ENCODE measurements around the gene ENTR1.

ENTR1 gene

GRCh38 chr9:136367296-136368145, 42.9 kb downstream of the ENTR1 start:
- no peaks in the 10 kb centered on the region for H3K9me3 ChIP-seq (ENCODE audit: control insufficient read depth in 2 of 2, low read length in 2 of 2)

GRCh38 chr9:136366826-136367225, 43.6 kb downstream of the ENTR1 start:
- H3K27me3 ChIP-seq (ENCODE audit: control insufficient read depth in 1 of 2, insufficient read depth in 2 of 2, low read length in 2 of 2), result peaks cover 0 to 6% of the 10 kb centered on the region in 2 donors

More at GRCh38 chr9:136367296-136368145, 42.9 kb downstream of the ENTR1 start:
- Histone ChIP-seq H3K27ac (ENCODE audit: low read length) (no peak overlapping the region), H3K27me3 (ENCODE audit: control insufficient read depth in 1 of 2, insufficient read depth in 2 of 2, low read length in 2 of 2) (peaks cover 0 to 6% of the 10 kb centered on the region in 2 donors), H3K4me1 (ENCODE audit: control insufficient read depth, insufficient read depth, low read length) (peaks cover 14% of the 10 kb centered on the region), H3K9ac (ENCODE audit: low read length in 2 of 2) (no peak overlapping the region), H3K36me3 (ENCODE audit: control insufficient read depth in 2 of 2, insufficient read depth in 2 of 2, low read length in 2 of 2) (no peaks in the 10 kb centered on the region), H3K4me3 (ENCODE audit: low read length in 2 of 2) (no peak overlapping the region)

GRCh38 chr9:136365775-136366222, 44.6 kb downstream of the ENTR1 start:
- no peak overlapping the region for H3K27ac ChIP-seq (ENCODE audit: low read length)

More at GRCh38 chr9:136366826-136367225, 43.6 kb downstream of the ENTR1 start:
- Histone ChIP-seq H3K27ac (ENCODE audit: low read length) (no peak overlapping the region), H3K4me1 (ENCODE audit: control insufficient read depth, insufficient read depth, low read length) (peaks cover 18% of the 10 kb centered on the region), H3K9ac (ENCODE audit: low read length in 2 of 2) (no peak overlapping the region), H3K36me3 (ENCODE audit: control insufficient read depth in 2 of 2, insufficient read depth in 2 of 2, low read length in 2 of 2) (no peaks in the 10 kb centered on the region), H3K9me3 (ENCODE audit: control insufficient read depth in 2 of 2, low read length in 2 of 2) (no peaks in the 10 kb centered on the region), H3K4me3 (ENCODE audit: low read length in 2 of 2) (no peak overlapping the region)

DNA sequence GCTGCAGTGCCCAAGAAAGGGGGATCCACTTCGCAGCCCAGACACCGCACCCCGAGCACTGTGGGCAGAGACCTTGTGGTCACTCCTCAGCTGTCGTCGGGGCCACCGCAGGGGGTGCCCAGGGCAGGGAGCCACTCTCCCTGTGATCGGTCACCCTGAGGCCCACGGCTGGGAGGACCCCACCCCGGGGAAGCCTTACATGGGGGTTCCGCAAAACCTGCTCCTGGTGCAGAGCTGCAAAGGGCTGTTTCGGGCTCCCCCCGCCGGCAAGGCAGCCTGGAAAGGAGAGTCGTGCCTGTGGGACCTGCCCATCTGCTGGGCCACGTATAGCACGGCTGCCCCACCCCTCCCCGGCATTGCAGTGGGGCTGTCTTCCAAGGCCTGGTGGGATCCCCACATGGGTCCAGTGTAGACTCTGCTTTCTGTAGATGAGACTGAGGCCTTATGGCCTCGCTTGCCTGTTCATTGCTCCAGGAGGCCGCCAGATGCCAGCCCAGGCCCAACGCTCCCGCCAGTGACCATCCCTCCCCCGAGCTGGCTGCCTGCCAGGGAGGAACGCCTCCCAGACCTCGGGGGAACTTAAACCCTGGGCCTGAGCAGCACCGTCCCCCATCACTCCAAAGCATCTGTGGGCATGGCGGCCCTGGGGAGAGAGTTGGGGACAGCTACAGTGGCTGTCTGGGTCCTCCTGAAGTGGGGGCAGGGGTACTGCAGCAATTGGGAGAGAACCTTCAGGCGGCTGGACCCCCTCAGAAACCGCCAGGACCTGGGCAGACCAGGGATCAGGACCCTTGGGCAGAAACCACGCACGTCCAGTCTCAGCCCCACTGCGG, 45.3 kb downstream of the ENTR1 start:
- no peak overlapping the region for H3K9ac ChIP-seq (ENCODE audit: low read length in 2 of 2)
- peaks cover 0 to 6% of the 10 kb centered on the region in 2 donors for H3K27me3 ChIP-seq (ENCODE audit: control insufficient read depth in 1 of 2, insufficient read depth in 2 of 2, low read length in 2 of 2)
- H3K27ac ChIP-seq (ENCODE audit: low read length), result no peak overlapping the region
- no peaks in the 10 kb centered on the region for H3K36me3 ChIP-seq (ENCODE audit: control insufficient read depth in 2 of 2, insufficient read depth in 2 of 2, low read length in 2 of 2)
- H3K4me3 ChIP-seq (ENCODE audit: low read length in 2 of 2), result no peak overlapping the region
- H3K4me1 ChIP-seq (ENCODE audit: control insufficient read depth, insufficient read depth, low read length), result peaks cover 31% of the 10 kb centered on the region
- H3K9me3 ChIP-seq (ENCODE audit: control insufficient read depth in 2 of 2, low read length in 2 of 2), result no peaks in the 10 kb centered on the region

More at GRCh38 chr9:136365775-136366222, 44.6 kb downstream of the ENTR1 start:
- Histone ChIP-seq H3K9ac (ENCODE audit: low read length in 2 of 2) (no peak overlapping the region), H3K4me1 (ENCODE audit: control insufficient read depth, insufficient read depth, low read length) (peaks cover 28% of the 10 kb centered on the region), H3K27me3 (ENCODE audit: control insufficient read depth in 1 of 2, insufficient read depth in 2 of 2, low read length in 2 of 2) (peaks cover 0 to 6% of the 10 kb centered on the region in 2 donors), H3K36me3 (ENCODE audit: control insufficient read depth in 2 of 2, insufficient read depth in 2 of 2, low read length in 2 of 2) (no peaks in the 10 kb centered on the region), H3K4me3 (ENCODE audit: low read length in 2 of 2) (no peak overlapping the region), H3K9me3 (ENCODE audit: control insufficient read depth in 2 of 2, low read length in 2 of 2) (no peaks in the 10 kb centered on the region)

- no peak overlapping the region for H3K9ac ChIP-seq (ENCODE audit: low read length in 2 of 2)
- peaks cover 31% of the 10 kb centered on the region for H3K4me1 ChIP-seq (ENCODE audit: control insufficient read depth, insufficient read depth, low read length)
- H3K27ac ChIP-seq (ENCODE audit: low read length), result no peak overlapping the region
- H3K27me3 ChIP-seq (ENCODE audit: control insufficient read depth in 1 of 2, insufficient read depth in 2 of 2, low read length in 2 of 2), result peaks cover 0 to 6% of the 10 kb centered on the region in 2 donors
- H3K9me3 ChIP-seq (ENCODE audit: control insufficient read depth in 2 of 2, low read length in 2 of 2), result no peaks in the 10 kb centered on the region
- peak overlapping the region in 1 of 2 donors; percentile 82 for H3K4me3 ChIP-seq (ENCODE audit: low read length in 2 of 2)
- H3K36me3 ChIP-seq (ENCODE audit: control insufficient read depth in 2 of 2, insufficient read depth in 2 of 2, low read length in 2 of 2), result no peaks in the 10 kb centered on the region
Measured at GRCh38 chr9:136363949-136364748, 46.3 kb downstream of the ENTR1 start.

DNA sequence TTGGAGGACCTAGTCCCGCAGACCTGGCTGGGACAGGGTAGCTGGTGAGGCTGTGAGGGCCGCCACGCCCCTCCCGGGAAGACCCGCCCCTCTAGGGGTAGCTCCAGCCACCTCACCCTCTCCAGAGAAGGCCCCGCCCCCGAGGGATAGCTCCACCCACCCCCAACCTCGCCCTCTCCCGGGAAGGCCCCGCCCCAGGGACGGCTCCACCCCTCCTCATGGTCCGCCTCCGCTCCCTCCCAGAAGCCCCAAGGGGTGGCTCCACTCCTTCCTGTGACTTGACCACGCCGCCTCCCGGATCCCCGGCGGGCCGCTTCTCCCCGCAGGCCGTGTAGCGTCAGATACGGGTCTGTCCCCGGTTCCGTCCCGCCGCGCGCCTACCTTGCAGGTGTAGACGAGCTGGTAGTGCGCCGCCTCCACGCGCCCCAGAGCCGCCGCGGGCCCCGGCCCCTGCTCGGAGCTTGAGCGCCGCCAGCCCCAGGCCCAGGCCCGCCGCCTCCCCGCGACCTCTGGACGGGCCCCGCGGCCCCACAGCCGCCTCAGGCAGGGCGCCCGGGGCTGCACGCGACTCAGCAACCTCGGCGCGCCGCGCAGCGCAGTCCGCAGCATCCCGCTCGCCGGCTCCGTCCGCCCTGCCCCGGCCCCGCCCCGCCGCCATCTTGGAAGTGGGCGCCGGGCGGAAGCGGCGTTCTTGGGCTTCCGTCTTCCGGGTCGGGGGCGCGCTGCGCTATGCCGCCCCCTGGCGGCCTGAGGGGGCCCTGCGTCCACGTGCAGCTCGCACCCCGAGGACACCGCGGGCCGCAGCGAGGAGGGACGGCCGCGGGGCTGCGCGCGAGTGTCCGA, 47.1 kb downstream of the ENTR1 start, which contains the start of gene DNLZ:
TSS of gene DNLZ (minus strand) at position 639 of the 843 bp plus-strand sequence. CDS start at position 609, 30 bp downstream.
- peaks cover 31% of the 10 kb centered on the region for H3K4me1 ChIP-seq (ENCODE audit: control insufficient read depth, insufficient read depth, low read length)
- H3K9ac ChIP-seq (ENCODE audit: low read length in 2 of 2), result peak within 1 kb of the TSS in 1 of 2 donors; percentile 70
- no peaks in the 10 kb centered on the region for H3K36me3 ChIP-seq (ENCODE audit: control insufficient read depth in 2 of 2, insufficient read depth in 2 of 2, low read length in 2 of 2)
- H3K4me3 ChIP-seq (ENCODE audit: low read length in 2 of 2), result peak within 1 kb of the TSS; percentile 49 to 82
- H3K9me3 ChIP-seq (ENCODE audit: control insufficient read depth in 2 of 2, low read length in 2 of 2), result no peaks in the 10 kb centered on the region
- H3K27me3 ChIP-seq (ENCODE audit: control insufficient read depth in 1 of 2, insufficient read depth in 2 of 2, low read length in 2 of 2), result peaks cover 0 to 6% of the 10 kb centered on the region in 2 donors
- peak within 1 kb of the TSS; percentile 84 for H3K27ac ChIP-seq (ENCODE audit: low read length)

GRCh38 chr9:136362450-136362784, 48.0 kb downstream of the ENTR1 start:
- Histone ChIP-seq H3K36me3 (ENCODE audit: control insufficient read depth in 2 of 2, insufficient read depth in 2 of 2, low read length in 2 of 2) (peaks cover 0 to under 1% of the 10 kb centered on the region in 2 donors), H3K4me3 (ENCODE audit: low read length in 2 of 2) (peak overlapping the region in 1 of 2 donors; percentile 55), H3K27ac (ENCODE audit: low read length) (peak overlapping the region; percentile 84), H3K4me1 (ENCODE audit: control insufficient read depth, insufficient read depth, low read length) (peaks cover 31% of the 10 kb centered on the region), H3K9ac (ENCODE audit: low read length in 2 of 2) (no peak overlapping the region), H3K9me3 (ENCODE audit: control insufficient read depth in 2 of 2, low read length in 2 of 2) (no peaks in the 10 kb centered on the region), H3K27me3 (ENCODE audit: control insufficient read depth in 1 of 2, insufficient read depth in 2 of 2, low read length in 2 of 2) (peaks cover 0 to 6% of the 10 kb centered on the region in 2 donors)

DNA sequence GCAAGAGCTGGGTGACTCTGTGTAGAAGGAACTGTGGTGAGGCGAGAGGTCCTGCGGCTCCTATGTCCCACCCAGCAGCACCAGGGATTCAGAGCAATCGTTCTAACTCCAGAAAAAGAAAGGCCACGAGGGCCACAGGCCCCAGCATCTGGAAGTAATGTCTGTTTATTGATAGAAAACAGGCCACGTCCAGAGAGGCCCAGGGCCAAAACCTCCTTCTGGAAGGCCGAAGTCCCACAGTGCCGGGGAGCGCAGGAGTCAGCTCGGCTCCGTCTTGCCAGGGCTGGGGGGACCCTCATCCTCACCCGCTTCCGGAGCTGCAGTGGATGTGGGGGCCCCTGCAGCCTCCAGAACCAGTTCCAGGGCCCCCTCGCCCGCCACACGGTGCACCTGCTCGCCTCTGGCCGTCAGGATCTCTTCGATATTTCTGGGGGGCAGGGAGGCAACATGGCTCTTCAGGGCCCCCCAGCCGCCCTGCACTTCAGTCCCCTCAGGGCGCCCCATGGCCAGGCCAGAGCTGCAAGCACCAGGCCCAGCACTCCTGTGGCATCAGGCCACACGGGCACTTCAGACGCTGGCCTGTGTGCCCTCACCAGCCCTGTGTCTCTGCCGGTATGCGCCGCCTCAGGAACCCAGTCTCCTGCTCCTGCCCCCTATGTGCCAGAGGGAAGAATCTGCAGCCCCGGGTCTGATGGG, 48.5 kb downstream of the ENTR1 start:
- H3K36me3 ChIP-seq (ENCODE audit: control insufficient read depth in 2 of 2, insufficient read depth in 2 of 2, low read length in 2 of 2), result peaks cover 0 to 2% of the 10 kb centered on the region in 2 donors
- H3K4me3 ChIP-seq (ENCODE audit: low read length in 2 of 2), result peak overlapping the region in 1 of 2 donors; percentile 55
- no peaks in the 10 kb centered on the region for H3K9me3 ChIP-seq (ENCODE audit: control insufficient read depth in 2 of 2, low read length in 2 of 2)
- peak overlapping the region; percentile 40 to 55 for H3K9ac ChIP-seq (ENCODE audit: low read length in 2 of 2)
- peak overlapping the region; percentile 84 for H3K27ac ChIP-seq (ENCODE audit: low read length)
- peaks cover 0 to 6% of the 10 kb centered on the region in 2 donors for H3K27me3 ChIP-seq (ENCODE audit: control insufficient read depth in 1 of 2, insufficient read depth in 2 of 2, low read length in 2 of 2)
- peaks cover 31% of the 10 kb centered on the region for H3K4me1 ChIP-seq (ENCODE audit: control insufficient read depth, insufficient read depth, low read length)

- Histone ChIP-seq H3K27ac (ENCODE audit: low read length) (peak overlapping the region; percentile 84), H3K4me3 (ENCODE audit: low read length in 2 of 2) (peak overlapping the region in 1 of 2 donors; percentile 49), H3K9me3 (ENCODE audit: control insufficient read depth in 2 of 2, low read length in 2 of 2) (no peaks in the 10 kb centered on the region), H3K27me3 (ENCODE audit: control insufficient read depth in 1 of 2, insufficient read depth in 2 of 2, low read length in 2 of 2) (peaks cover 0 to 6% of the 10 kb centered on the region in 2 donors), H3K4me1 (ENCODE audit: control insufficient read depth, insufficient read depth, low read length) (peaks cover 31% of the 10 kb centered on the region), H3K9ac (ENCODE audit: low read length in 2 of 2) (peak overlapping the region; percentile 40 to 55), H3K36me3 (ENCODE audit: control insufficient read depth in 2 of 2, insufficient read depth in 2 of 2, low read length in 2 of 2) (peaks cover 0 to 2% of the 10 kb centered on the region in 2 donors)
Measured at GRCh38 chr9:136361047-136361753, 49.2 kb downstream of the ENTR1 start.
